ENCODE results near the gene CYP2W1. TPM values are rescaled to one million over a fixed set of nuclear protein-coding genes. Genes with fewer than 3 reads are reported as not detected.

Gene CYP2W1
- total RNA-seq, 1 experiment from 2014 or later, result not detected

DNA sequence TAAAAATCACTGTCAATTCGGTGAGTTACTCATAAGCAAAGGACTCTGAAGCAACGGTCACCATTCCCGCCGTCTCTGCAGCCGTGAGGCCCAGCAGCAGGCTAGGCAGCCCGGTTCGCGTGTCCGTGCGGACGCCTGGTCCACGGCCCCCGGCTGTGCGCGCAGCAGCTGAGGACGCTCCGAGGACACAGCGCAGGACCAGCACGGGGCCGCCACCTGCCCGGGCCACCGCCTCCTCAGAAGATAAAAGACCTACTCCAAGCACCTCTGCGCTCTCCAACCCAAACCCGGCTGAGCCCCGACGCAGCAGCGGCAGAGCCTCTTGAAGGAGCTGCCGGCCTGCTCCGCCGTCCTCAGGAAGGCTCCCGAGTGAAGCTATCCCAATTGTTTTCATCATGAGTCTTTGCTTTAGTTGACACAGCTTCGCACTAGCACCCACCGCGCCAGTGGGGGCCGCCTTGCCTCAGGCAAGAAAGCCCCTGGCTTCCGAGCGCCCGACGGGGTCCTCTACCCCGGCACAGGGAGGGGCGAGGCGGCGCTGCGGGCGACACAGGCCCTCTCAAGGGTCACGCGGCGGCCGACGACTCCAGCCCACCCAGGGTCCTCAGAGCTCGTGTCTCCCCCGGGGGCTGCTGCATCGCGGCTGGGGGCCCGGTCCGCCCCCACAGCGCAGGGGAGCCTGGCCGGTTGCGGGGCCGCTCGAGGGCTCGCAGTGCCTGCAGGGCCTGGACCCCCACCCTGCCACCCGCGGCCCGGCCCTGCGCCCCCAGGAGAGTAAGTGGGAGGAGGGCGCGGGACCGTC lies 44.5 kb downstream of the CYP2W1 start:
- BruUV-seq (replicated peaks), result no TSS peak
- ATAC-seq (no peak), DNase-seq (ENCODE audit: low read depth, low spot score) (no peak)
- H3K79me2 ChIP-seq (ENCODE audit: insufficient read depth, low read length), result peaks cover 48% of the 10 kb centered on the region
- ChIA-PET CTCF (no interaction called here), POLR2A (no interaction called here), RAD21 (ENCODE audit: low non-redundant PET in 1 of 2, low total read pairs in 2 of 2, uncharacterized antibody in 2 of 2, unreplicated experiment in 2 of 2) (no interaction called here)
- H3K9ac ChIP-seq (ENCODE audit: low read length), result peak overlapping the region; percentile 81
- H3K27me3 ChIP-seq (ENCODE audit: insufficient read depth, low read length), result no peaks in the 10 kb centered on the region
- peaks cover 10 to 26% of the 10 kb centered on the region in 2 experiments for H3K4me1 ChIP-seq (ENCODE audit: control insufficient read depth in 1 of 2, insufficient read depth in 2 of 2, low read length in 2 of 2)
- peak overlapping the region; percentile 92 for H3K27ac ChIP-seq (ENCODE audit: low read depth, low read length)
- H4K20me1 ChIP-seq (ENCODE audit: insufficient read depth), result no peaks in the 10 kb centered on the region
- intact Hi-C loops (cut with micrococcal nuclease), result no loop called here
- H3K4me2 ChIP-seq (ENCODE audit: low read length), result peak overlapping the region; percentile 82
- no peak overlapping the region for H2AFZ ChIP-seq (ENCODE audit: low read depth, low read length, poor library complexity, severe bottlenecking)
- TF ChIP-seq ZFX (IDR thresholded peaks at IDR 0.05), result 0 out of 2 replicates have a peak, but pooled peaks have one; percentile 80
- TF ChIP-seq CEBPB (IDR thresholded peaks at IDR 0.05; ENCODE audit: low read depth), result no peak
- H3K36me3 ChIP-seq (ENCODE audit: control insufficient read depth in 1 of 2, insufficient read depth in 2 of 2, low read length in 2 of 2), result peaks cover 0 to 9% of the 10 kb centered on the region in 2 experiments; a peak in 2 of 4 replicates
- peak overlapping the region; percentile 64 to 73 for H3K4me3 ChIP-seq (replicated peaks in 1 of 2; ENCODE audit: low read depth in 1 of 2, low read length in 2 of 2)
- no peaks in the 10 kb centered on the region for H3K9me2 ChIP-seq (ENCODE audit: insufficient read depth)
- no peaks in the 10 kb centered on the region for H3K9me3 ChIP-seq (ENCODE audit: control insufficient read depth in 1 of 2, insufficient read depth in 1 of 2, low read depth in 1 of 2, low read length in 2 of 2)

DNA sequence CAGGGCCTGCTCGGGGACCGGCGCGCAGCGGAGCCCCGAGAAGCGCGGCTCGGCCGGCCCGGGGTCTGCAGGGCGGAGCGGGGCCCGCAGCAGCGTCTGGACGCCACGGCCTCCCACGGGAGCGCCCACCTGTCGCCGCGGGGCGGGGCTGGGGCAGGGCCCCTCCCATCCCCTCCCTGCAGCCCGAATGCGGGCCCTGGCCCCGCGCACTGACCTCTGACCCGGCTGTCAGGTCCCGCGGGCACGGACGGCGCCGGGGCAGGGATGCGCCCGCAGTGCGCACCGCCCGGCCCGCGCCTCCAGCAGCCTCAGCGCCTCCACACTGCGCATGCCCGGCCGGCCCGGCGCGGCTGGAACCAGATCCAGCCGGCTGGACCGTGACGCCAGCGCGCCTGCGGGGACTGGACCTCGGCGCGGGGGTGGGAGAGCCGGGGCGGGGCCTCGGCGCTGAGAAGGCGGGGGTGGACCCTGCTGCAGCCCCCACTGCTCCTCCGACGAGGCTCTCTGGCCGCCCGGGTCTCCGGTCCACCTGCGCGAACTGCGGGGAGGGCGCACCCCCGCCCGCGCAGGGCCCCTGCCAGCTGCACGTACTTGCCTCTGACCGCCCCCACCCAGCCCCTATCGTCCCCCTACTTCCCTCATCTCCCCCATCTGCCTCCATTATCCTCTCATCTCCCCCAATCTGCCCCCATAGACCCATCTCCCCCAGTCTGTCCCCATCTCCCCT lies 45.2 kb downstream of the CYP2W1 start:
- peaks cover 48% of the 10 kb centered on the region for H3K79me2 ChIP-seq (ENCODE audit: insufficient read depth, low read length)
- H3K9me2 ChIP-seq (ENCODE audit: insufficient read depth), result no peaks in the 10 kb centered on the region
- H3K4me1 ChIP-seq (ENCODE audit: control insufficient read depth in 1 of 2, insufficient read depth in 2 of 2, low read length in 2 of 2), result peaks cover 10 to 26% of the 10 kb centered on the region in 2 experiments
- no TSS peak for BruUV-seq (replicated peaks)
- POLR2A ChIA-PET, result no interaction called here
- peak overlapping the region; percentile 92 for H3K27ac ChIP-seq (ENCODE audit: low read depth, low read length)
- H2AFZ ChIP-seq (ENCODE audit: low read depth, low read length, poor library complexity, severe bottlenecking), result no peak overlapping the region
- no peaks in the 10 kb centered on the region for H3K9me3 ChIP-seq (ENCODE audit: control insufficient read depth in 1 of 2, insufficient read depth in 1 of 2, low read depth in 1 of 2, low read length in 2 of 2)
- peak overlapping the region; percentile 82 for H3K4me2 ChIP-seq (ENCODE audit: low read length)
- RAD21 ChIA-PET (ENCODE audit: low non-redundant PET in 1 of 2, low total read pairs in 2 of 2, uncharacterized antibody in 2 of 2, unreplicated experiment in 2 of 2), result no interaction called here
- peak overlapping the region; percentile 81 for H3K9ac ChIP-seq (ENCODE audit: low read length)
- H4K20me1 ChIP-seq (ENCODE audit: insufficient read depth), result no peaks in the 10 kb centered on the region
- peaks cover 0 to 9% of the 10 kb centered on the region in 2 experiments; a peak in 2 of 4 replicates for H3K36me3 ChIP-seq (ENCODE audit: control insufficient read depth in 1 of 2, insufficient read depth in 2 of 2, low read length in 2 of 2)
- CTCF ChIA-PET, result no interaction called here
- intact Hi-C loops (cut with micrococcal nuclease), result no loop called here
- ATAC-seq (peak; percentile 86), DNase-seq (ENCODE audit: low read depth, low spot score) (peak; percentile 47)
- H3K4me3 ChIP-seq (replicated peaks in 1 of 2; ENCODE audit: low read depth in 1 of 2, low read length in 2 of 2), result peak overlapping the region; percentile 64 to 73
- H3K27me3 ChIP-seq (ENCODE audit: insufficient read depth, low read length), result no peaks in the 10 kb centered on the region
- TF ChIP-seq, protein P1, sequence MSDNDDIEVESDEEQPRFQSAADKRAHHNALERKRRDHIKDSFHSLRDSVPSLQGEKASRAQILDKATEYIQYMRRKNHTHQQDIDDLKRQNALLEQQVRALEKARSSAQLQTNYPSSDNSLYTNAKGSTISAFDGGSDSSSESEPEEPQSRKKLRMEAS (IDR thresholded peaks at IDR 0.05), result 0 out of 2 replicates have a peak, but pooled peaks have one; percentile 43
- TF ChIP-seq EGR1 (IDR thresholded peaks at IDR 0.05; ENCODE audit: low read depth) (peak; percentile 96), POLR2AphosphoS5 (IDR thresholded peaks at IDR 0.05; ENCODE audit: low read depth, low read length) (peak; percentile 79), EZH2phosphoT487 (IDR thresholded peaks at IDR 0.05; ENCODE audit: borderline replicate concordance) (no peak), POLR2A (IDR thresholded peaks at IDR 0.05; ENCODE audit: borderline replicate concordance, extremely low read depth, insufficient read depth, insufficient read length) (peak; percentile 27), ZFX (IDR thresholded peaks at IDR 0.05) (peak; percentile 64; the same call in 1 of the 2 replicates)
- TF ChIP-seq, protein P2, sequence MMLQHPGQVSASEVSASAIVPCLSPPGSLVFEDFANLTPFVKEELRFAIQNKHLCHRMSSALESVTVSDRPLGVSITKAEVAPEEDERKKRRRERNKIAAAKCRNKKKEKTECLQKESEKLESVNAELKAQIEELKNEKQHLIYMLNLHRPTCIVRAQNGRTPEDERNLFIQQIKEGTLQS (IDR thresholded peaks at IDR 0.05), result no peak
